Measurements from ENCODE around the gene PTTG2.

GRCh38 chr4:38009421-38009820, 49.2 kb downstream of the PTTG2 start:
- TF ChIP-seq SP1 (IDR thresholded peaks at IDR 0.05) (no peak), FOXM1 (IDR thresholded peaks at IDR 0.05; ENCODE audit: borderline replicate concordance) (no peak), FOXA1 (IDR thresholded peaks at IDR 0.05) (no peak)
